ENCODE measurements around the gene TAS2R41. TPM values are rescaled to one million over a fixed set of nuclear protein-coding genes. Genes with fewer than 3 reads are reported as not detected.

Gene TAS2R41
- polyA plus RNA-seq, 1 donor (not counting 4 experiments of a cell fraction or from before 2014, with no cell fraction given), result not detected

GRCh38 chr7:143459359-143459758 is 18.3 kb upstream of the TAS2R41 start:
- TF ChIP-seq EZH2 (IDR thresholded peaks at IDR 0.05; ENCODE audit: low read length), result no peak
- TF ChIP-seq, protein P1, sequence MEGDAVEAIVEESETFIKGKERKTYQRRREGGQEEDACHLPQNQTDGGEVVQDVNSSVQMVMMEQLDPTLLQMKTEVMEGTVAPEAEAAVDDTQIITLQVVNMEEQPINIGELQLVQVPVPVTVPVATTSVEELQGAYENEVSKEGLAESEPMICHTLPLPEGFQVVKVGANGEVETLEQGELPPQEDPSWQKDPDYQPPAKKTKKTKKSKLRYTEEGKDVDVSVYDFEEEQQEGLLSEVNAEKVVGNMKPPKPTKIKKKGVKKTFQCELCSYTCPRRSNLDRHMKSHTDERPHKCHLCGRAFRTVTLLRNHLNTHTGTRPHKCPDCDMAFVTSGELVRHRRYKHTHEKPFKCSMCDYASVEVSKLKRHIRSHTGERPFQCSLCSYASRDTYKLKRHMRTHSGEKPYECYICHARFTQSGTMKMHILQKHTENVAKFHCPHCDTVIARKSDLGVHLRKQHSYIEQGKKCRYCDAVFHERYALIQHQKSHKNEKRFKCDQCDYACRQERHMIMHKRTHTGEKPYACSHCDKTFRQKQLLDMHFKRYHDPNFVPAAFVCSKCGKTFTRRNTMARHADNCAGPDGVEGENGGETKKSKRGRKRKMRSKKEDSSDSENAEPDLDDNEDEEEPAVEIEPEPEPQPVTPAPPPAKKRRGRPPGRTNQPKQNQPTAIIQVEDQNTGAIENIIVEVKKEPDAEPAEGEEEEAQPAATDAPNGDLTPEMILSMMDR (optimal IDR thresholded peaks at IDR 0.05 in 1 of 3, IDR thresholded peaks at IDR 0.05 in 1 of 3, conservative IDR thresholded peaks at IDR 0.05 in 1 of 3; ENCODE audit: extremely low read depth in 1 of 3, insufficient read depth in 2 of 3, low read length in 3 of 3), result no peak
- dilution Hi-C loops (cut with MboI; ENCODE audit: extremely low pct_ligation_motif_present, low sequenced_read_pairs), result no loop called here
- Histone ChIP-seq H3K9me1 (ENCODE audit: control insufficient read depth, extremely low read depth, insufficient read depth, low read length) (no peaks in the 10 kb centered on the region), H3K27me3 (ENCODE audit: control insufficient read depth, extremely low read depth, insufficient read depth, low read length) (no peaks in the 10 kb centered on the region), H4K20me1 (ENCODE audit: control insufficient read depth, extremely low read depth, insufficient read depth, low read length) (no peaks in the 10 kb centered on the region), H3K79me2 (ENCODE audit: control insufficient read depth, insufficient read depth, low read length) (no peaks in the 10 kb centered on the region), H3K27ac (ENCODE audit: control insufficient read depth, insufficient read depth, low read length) (no peak overlapping the region), H3K4me3 (ENCODE audit: control insufficient read depth in 2 of 3, extremely low read depth in 1 of 3, insufficient read depth in 2 of 3, low read depth in 1 of 3, low read length in 3 of 3) (no peak overlapping the region), H3K4me2 (ENCODE audit: control insufficient read depth, extremely low read depth, insufficient read depth, low read depth, low read length) (no peak overlapping the region), H2AFZ (ENCODE audit: control insufficient read depth, low read length) (no peak overlapping the region), H3K9ac (ENCODE audit: control insufficient read depth, extremely low read depth, insufficient read depth, low read length) (no peak overlapping the region), H3K4me1 (ENCODE audit: control insufficient read depth, extremely low read depth, insufficient read depth, low read length) (peaks cover 18% of the 10 kb centered on the region), H3K36me3 (ENCODE audit: control insufficient read depth in 2 of 2, extremely low read depth in 1 of 2, insufficient read depth in 2 of 2, low read length in 2 of 2) (no peaks in the 10 kb centered on the region), H3K9me3 (ENCODE audit: control insufficient read depth, low read depth, low read length) (no peaks in the 10 kb centered on the region)
- DNase-seq (ENCODE audit: low read depth, low spot score), result no peak
- no peak for FAIRE-seq

DNA sequence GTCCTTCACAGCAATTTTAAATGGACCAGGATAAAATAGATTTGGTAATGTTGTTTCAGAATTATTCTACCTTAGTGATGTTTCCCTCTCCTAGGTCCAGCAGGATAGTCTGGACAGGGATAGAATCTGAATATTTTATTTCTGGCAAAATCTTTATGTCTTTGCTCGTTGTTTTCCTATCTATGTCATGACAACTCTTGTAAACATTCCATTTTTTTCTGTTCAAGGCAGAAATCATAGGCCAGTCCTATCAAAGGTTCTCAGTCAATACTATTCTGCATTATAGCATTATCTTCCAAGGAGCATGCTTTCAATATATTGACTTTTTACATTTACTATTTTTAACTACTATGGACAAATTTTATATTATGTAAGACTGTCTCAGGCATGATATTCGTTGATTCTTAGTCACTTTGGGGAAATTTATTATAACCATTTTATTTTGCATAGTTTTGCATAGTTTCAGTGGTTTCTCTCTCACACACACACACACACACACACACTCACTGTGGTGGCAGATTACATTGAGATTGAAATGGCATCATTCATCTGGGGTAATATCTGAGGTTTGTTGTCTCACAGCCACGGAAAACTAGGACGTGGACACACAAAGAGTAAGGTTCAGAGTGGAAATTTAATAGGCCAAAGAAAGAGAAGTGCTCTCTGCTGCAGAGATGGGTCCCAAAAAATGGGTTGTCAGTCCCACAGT is 17.2 kb upstream of the TAS2R41 start:
- H3K4me2 ChIP-seq (ENCODE audit: control insufficient read depth, extremely low read depth, insufficient read depth, low read depth, low read length), result no peak overlapping the region
- FAIRE-seq (no peak), DNase-seq (ENCODE audit: low read depth, low spot score) (no peak)
- TF ChIP-seq, protein P1 (optimal IDR thresholded peaks at IDR 0.05 in 1 of 3, IDR thresholded peaks at IDR 0.05 in 1 of 3, conservative IDR thresholded peaks at IDR 0.05 in 1 of 3; ENCODE audit: extremely low read depth in 1 of 3, insufficient read depth in 2 of 3, low read length in 3 of 3), result no peak
- no peak for TF ChIP-seq EZH2 (IDR thresholded peaks at IDR 0.05; ENCODE audit: low read length)
- no peak overlapping the region for H3K9ac ChIP-seq (ENCODE audit: control insufficient read depth, extremely low read depth, insufficient read depth, low read length)
- no peaks in the 10 kb centered on the region for H3K79me2 ChIP-seq (ENCODE audit: control insufficient read depth, insufficient read depth, low read length)
- dilution Hi-C loops (cut with MboI; ENCODE audit: extremely low pct_ligation_motif_present, low sequenced_read_pairs), result no loop called here
- no peaks in the 10 kb centered on the region for H3K9me1 ChIP-seq (ENCODE audit: control insufficient read depth, extremely low read depth, insufficient read depth, low read length)
- no peaks in the 10 kb centered on the region for H4K20me1 ChIP-seq (ENCODE audit: control insufficient read depth, extremely low read depth, insufficient read depth, low read length)
- no peak overlapping the region for H2AFZ ChIP-seq (ENCODE audit: control insufficient read depth, low read length)
- peaks cover 18% of the 10 kb centered on the region for H3K4me1 ChIP-seq (ENCODE audit: control insufficient read depth, extremely low read depth, insufficient read depth, low read length)
- no peaks in the 10 kb centered on the region for H3K27me3 ChIP-seq (ENCODE audit: control insufficient read depth, extremely low read depth, insufficient read depth, low read length)
- H3K4me3 ChIP-seq (ENCODE audit: control insufficient read depth in 2 of 3, extremely low read depth in 1 of 3, insufficient read depth in 2 of 3, low read depth in 1 of 3, low read length in 3 of 3), result no peak overlapping the region
- no peak overlapping the region for H3K27ac ChIP-seq (ENCODE audit: control insufficient read depth, insufficient read depth, low read length)
- H3K9me3 ChIP-seq (ENCODE audit: control insufficient read depth, low read depth, low read length), result no peaks in the 10 kb centered on the region
- H3K36me3 ChIP-seq (ENCODE audit: control insufficient read depth in 2 of 2, extremely low read depth in 1 of 2, insufficient read depth in 2 of 2, low read length in 2 of 2), result no peaks in the 10 kb centered on the region
